Endodermal cell (in vitro differentiated cells): ENCODE results near the gene JAKMIP3. TPM values are rescaled to one million over a fixed set of nuclear protein-coding genes. Genes with fewer than 3 reads are reported as not detected.
"Not testable (repeated sequence)": the region's sequence is repeated elsewhere in the genome, so short reads cannot be mapped to it uniquely, and the experiment has no call there.

Source experiments
- DNase-seq: peaks from one replicate; pipeline ENCODE4 v3.0.0-alpha.2; 2017
- H3K27ac ChIP-seq: 2 replicates; pipeline ENCODE4 v1.5.1; 2013; ENCODE audit warnings: mild to moderate bottlenecking, low read depth, low read length, moderate library complexity
- H3K27me3 ChIP-seq: 2 replicates; pipeline ENCODE4 v1.6.1; 2013; ENCODE audit warnings: mild to moderate bottlenecking, low read length, moderate library complexity; ENCODE audit not compliant: insufficient read depth, control insufficient read depth, poor library complexity, severe bottlenecking
- H3K36me3 ChIP-seq: 2 replicates; pipeline ENCODE4 v1.7.0; 2013; ENCODE audit warnings: mild to moderate bottlenecking, low read length, moderate library complexity; ENCODE audit not compliant: control insufficient read depth, insufficient read depth
- H3K4me1 ChIP-seq: one replicate; pipeline ENCODE4 v1.7.0; 2013; ENCODE audit warnings: low read length; ENCODE audit not compliant: control insufficient read depth, insufficient read depth
- H3K4me3 ChIP-seq: 2 replicates; pipeline ENCODE4 v1.5.1; 2013; ENCODE audit warnings: mild to moderate bottlenecking, low read length, moderate library complexity
- H3K9ac ChIP-seq: 2 replicates; pipeline ENCODE4 v1.6.1; 2013; ENCODE audit warnings: mild to moderate bottlenecking, low read length, moderate library complexity; ENCODE audit not compliant: poor library complexity, severe bottlenecking; ENCODE audit errors: extremely low read depth
- H3K9me3 ChIP-seq: 2 replicates; pipeline ENCODE4 v1.6.1; 2013; ENCODE audit warnings: mild to moderate bottlenecking, low read length, moderate library complexity; ENCODE audit not compliant: control insufficient read depth
- H3K27ac Mint-ChIP-seq: 2 replicates; pipeline ENCODE4 v1.8.0; 2020; ENCODE audit warnings: mixed read lengths
- H3K27me3 Mint-ChIP-seq: 2 replicates; pipeline ENCODE4 v1.8.0; 2021; ENCODE audit warnings: mild to moderate bottlenecking, mixed read lengths; ENCODE audit not compliant: insufficient read depth
- H3K36me3 Mint-ChIP-seq: 2 replicates; pipeline ENCODE4 v1.8.0; 2020; ENCODE audit warnings: low read depth, mixed read lengths
- H3K4me1 Mint-ChIP-seq: 2 replicates; pipeline ENCODE4 v1.8.0; 2020; ENCODE audit warnings: mixed read lengths
- H3K4me3 Mint-ChIP-seq: 2 replicates; pipeline ENCODE4 v1.8.0; 2020; ENCODE audit warnings: mild to moderate bottlenecking, moderate library complexity, mixed read lengths
- H3K9me3 Mint-ChIP-seq: 2 replicates; pipeline ENCODE4 v1.8.0; 2020; ENCODE audit warnings: mild to moderate bottlenecking, mixed read lengths
- CTCF ChIP-seq: fragments of 200-600 bp; sonication (generic); conservative IDR thresholded peaks from 2 replicates; pipeline ENCODE4 v1.5.0; 2021; ENCODE audit warnings: antibody characterized with exemption, mild to moderate bottlenecking
- WGBS, 2 experiments: methylation state at CpG; one replicate each; pipeline versions ENCODE4 v1.1.5 to v1.1.7; 2013; ENCODE audit warnings: missing lambda C conversion rate in 2 of 2, mixed read lengths in 1 of 2; ENCODE audit not compliant: insufficient coverage in 1 of 2, insufficient read length in 1 of 2; 5-methylcytosine and 5-hydroxymethylcytosine counted together
- total RNA-seq, 2 donors: library from RNA; stranded (reverse); fragmentation: NEBNext Ultra II Directional in 1 of 2; extraction: Animal tissue kit (Norgen Biotek cat#: 25700) in 1 of 2; gene quantifications; 2 replicates in 1 of 2; 3 replicates in 1 of 2; pipeline ENCODE4 v1.2.1, GENCODE V29; 2021

Gene JAKMIP3
- total RNA-seq, 2 donors from 2014 or later = 0.95 to 0.99 TPM

DNA sequence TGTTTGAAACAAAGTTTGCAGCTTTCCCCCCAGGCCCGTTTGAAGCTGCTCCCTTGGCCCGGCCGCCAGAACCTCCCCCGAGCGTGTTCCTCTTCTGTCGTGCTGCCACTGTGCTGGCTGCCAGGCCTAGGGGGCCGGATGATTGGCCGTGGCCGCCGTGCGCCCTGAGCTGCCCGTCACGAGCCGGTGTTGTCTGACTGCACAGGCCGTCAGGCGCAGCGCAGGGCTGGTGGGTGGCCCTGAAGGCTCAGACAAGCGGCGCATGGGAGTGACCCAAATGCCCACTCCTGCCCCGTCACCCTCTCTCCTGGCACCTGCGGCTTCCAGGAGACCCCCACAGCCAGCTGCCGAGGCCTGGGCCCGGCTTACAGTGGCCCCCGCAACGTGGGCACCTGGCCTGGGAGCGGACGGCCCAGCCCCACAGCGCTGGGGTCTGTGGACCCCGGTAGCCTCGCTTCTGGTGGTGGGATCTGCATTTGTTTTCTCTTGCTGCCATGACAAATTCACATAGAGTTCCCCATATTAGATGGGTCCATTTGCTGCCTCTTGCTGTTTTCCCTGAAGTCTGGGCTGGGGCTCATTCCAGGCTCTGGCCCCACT lies 13.1 kb downstream of the JAKMIP3 start:
- 91 to 93% methylated on average over 12 to 30 of the region's 30 CpGs for WGBS, 2 experiments
- Histone ChIP-seq H3K9ac (no peak overlapping the region), H3K4me1 (no peaks in the 10 kb centered on the region), H3K27me3 (no peaks in the 10 kb centered on the region), H3K4me3 (no peak overlapping the region), H3K9me3 (no peaks in the 10 kb centered on the region), H3K27ac (no peak overlapping the region), H3K36me3 (no peaks in the 10 kb centered on the region)
- Mint-ChIP-seq H3K27ac (peak overlapping the region; percentile 46), H3K36me3 (peaks cover 3% of the 10 kb centered on the region), H3K4me1 (peaks cover 6% of the 10 kb centered on the region), H3K4me3 (no peak overlapping the region), H3K9me3 (peaks cover 5% of the 10 kb centered on the region), H3K27me3 (no peaks in the 10 kb centered on the region)
- DNase-seq = peak; percentile 57
- no peak for TF ChIP-seq CTCF

DNA sequence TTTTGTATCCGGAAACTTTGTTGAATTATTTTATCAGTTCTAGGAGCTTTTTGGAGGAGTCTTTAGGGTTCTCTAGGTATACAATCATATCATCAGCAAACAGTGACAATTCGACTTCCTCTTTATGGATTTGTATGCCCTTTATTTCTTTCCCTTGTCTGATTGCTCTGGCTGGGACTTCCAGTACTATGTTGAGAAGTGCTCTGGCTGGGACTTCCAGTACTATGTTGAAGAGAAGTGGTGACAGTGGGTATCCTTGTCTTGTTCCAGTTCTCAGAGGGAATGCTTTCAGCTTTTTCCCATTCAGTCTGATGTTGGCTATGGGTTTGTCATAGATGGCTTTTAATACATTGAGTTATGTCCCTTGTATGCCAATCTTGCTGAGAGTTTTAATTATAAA lies 18.6 kb downstream of the JAKMIP3 start:
- H3K27me3 Mint-ChIP-seq, H3K36me3 ChIP-seq, H3K4me1 ChIP-seq, H3K27ac ChIP-seq, H3K4me1 Mint-ChIP-seq, H3K9ac ChIP-seq, H3K36me3 Mint-ChIP-seq, DNase-seq, H3K27me3 ChIP-seq, H3K9me3 ChIP-seq, H3K4me3 Mint-ChIP-seq, H3K4me3 ChIP-seq, H3K9me3 Mint-ChIP-seq, H3K27ac Mint-ChIP-seq: not testable (repeated sequence)
- 96% methylated on average over 2 of the region's 2 CpGs; no CpG with 5 or more reads in 1 of the 2 experiments for WGBS, 2 experiments

DNA sequence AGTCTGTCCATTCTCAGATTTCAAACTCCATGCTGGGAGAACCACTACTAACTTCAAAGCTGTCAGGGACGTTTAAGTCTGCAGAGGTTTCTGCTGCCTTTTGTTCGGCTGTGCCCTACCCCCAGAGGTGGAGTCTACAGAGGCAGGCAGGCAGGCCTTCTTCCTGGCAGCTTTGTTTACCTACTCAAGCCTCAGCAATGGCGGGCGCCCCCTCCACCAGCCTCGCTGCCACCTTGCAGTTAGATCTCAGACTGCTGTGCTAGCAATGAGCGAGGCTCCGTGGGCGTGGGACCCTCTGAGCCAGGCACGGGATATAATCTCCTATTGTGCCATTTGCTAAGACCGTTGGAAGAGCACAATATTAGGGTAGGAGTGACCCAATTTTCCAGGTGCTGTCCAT lies 27.5 kb downstream of the JAKMIP3 start:
- not testable (repeated sequence) for H3K4me1 Mint-ChIP-seq, H3K27me3 ChIP-seq, H3K27ac Mint-ChIP-seq, DNase-seq, H3K4me3 ChIP-seq, H3K36me3 ChIP-seq, H3K4me3 Mint-ChIP-seq, H3K36me3 Mint-ChIP-seq, H3K9ac ChIP-seq, H3K4me1 ChIP-seq, H3K27ac ChIP-seq
- Mint-ChIP-seq H3K9me3 (peaks cover 39% of the 10 kb centered on the region), H3K27me3 (peaks cover 18% of the 10 kb centered on the region)
- H3K9me3 ChIP-seq = peaks cover 17% of the 10 kb centered on the region
- WGBS, 2 experiments = 86 to 96% methylated on average over 7 to 10 of the region's 10 CpGs

GRCh38 chr10:132094581-132095234 lies 29.0 kb downstream of the JAKMIP3 start:
- Histone ChIP-seq H3K4me1 (peaks cover 8% of the 10 kb centered on the region), H3K9ac (no peak overlapping the region), H3K4me3 (no peak overlapping the region), H3K9me3 (peaks cover 17% of the 10 kb centered on the region), H3K27me3 (no peaks in the 10 kb centered on the region), H3K27ac (no peak overlapping the region), H3K36me3 (no peaks in the 10 kb centered on the region)
- Mint-ChIP-seq H3K4me1 (peaks cover 4% of the 10 kb centered on the region), H3K27ac (no peak overlapping the region), H3K27me3 (peaks cover 17% of the 10 kb centered on the region), H3K36me3 (no peaks in the 10 kb centered on the region), H3K9me3 (peaks cover 36% of the 10 kb centered on the region), H3K4me3 (no peak overlapping the region)
- DNase-seq = peak; percentile 46
- no peak for TF ChIP-seq CTCF
- 94 to 95% methylated on average over 5 to 9 of the region's 9 CpGs for WGBS, 2 experiments
